Inferior parietal cortex (tissue), 1 donor: ENCODE data around the gene KIF1A.
"Not testable (repeated sequence)": the region's sequence is repeated elsewhere in the genome, so short reads cannot be mapped to it uniquely, and the experiment has no call there.

Experiments
- DNase-seq: peaks from one replicate; pipeline ENCODE4 v3.0.0-alpha.2; 2016; ENCODE audit errors: extremely low spot score

The KIF1A gene

DNA sequence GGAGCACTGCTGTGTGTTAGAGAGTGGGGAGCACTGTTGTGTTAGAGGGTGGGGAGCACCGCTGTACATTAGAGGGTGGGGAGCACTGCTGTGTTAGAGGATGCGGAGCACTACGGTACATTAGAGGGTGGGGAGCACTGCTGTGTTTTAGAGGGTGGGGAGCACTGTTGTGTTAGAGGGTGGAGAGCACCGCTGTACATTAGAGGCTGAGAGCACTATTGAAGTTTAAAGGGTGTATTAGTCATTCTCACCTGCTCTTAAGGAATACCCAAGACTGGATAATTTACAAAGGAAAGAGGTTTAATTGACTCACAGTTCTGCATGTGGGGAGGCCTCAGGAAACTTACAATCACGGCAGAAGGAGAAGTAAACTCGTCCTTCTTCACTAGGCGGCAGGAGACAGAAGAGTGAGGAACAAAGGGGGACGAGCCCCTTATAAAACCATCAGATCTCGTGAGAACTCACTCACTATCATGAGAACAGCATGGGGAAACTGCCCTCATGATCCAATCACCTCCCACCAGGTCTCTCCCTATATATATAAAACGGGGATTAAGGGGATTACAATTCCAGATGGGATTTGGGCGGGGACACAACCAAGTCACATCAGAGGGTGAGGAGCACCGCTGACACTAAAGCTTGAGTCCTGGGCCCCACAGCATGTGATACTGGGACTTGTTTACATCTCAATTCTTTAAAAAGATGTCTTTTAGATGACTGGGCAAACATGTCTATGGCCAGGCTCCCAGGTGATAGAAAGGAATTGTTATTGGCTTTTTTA is 29.1 kb upstream of the KIF1A start:
- DNase-seq = no peak

DNA sequence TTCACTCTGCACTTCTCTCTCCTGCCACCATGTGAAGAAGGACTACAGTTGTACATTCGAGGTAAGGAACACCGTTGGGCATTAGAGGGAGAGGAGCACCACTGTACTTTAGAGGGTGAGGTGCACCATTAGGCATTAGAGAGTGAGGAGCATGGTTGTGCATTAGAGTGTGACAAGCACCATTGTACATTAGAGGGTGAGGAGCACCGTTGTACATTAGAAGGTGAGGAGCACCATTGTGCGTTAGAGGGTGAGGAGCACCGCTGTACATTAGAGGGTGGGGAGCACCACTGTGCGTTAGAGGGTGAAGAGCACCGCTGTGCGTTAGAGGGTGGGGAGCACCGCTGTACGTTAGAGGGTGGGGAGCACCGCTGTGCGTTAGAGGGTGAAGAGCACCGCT is 27.8 kb upstream of the KIF1A start:
- DNase-seq = no peak

DNA sequence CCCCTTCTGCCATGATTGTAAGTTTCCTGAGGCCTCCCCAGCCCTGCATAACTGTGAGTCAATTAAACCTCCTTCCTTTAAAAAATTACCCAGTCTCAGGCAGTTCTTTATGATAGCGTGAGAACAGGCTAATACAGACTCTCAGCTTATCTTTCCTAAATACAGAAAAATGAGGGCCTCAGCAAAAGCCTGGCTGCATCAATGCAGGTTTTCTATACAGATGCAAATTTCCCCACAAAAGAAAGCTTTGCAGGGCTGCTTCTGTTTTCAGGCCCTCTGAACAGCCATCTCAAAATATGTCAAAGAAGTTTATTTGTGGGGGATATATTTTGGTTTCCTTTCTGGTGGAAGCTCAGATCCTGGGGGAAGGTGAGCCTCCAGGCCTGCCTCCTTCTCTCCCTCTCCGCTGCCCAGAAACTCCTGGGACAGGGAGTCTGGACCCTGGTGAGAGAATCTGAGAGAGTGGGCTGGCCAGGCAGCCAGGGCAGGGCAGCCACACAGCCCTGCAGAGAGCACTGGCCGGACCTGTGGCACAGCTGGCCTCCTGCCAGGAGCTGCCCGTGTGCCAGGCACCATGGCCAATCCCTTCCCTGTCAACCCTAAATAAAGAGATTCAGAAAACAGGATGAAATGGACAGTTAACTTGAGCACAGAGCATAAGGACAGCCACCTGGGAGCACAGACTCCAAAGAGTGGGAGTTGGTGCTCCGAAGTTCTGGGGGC is 27.0 kb upstream of the KIF1A start:
- DNase-seq = no peak

DNA sequence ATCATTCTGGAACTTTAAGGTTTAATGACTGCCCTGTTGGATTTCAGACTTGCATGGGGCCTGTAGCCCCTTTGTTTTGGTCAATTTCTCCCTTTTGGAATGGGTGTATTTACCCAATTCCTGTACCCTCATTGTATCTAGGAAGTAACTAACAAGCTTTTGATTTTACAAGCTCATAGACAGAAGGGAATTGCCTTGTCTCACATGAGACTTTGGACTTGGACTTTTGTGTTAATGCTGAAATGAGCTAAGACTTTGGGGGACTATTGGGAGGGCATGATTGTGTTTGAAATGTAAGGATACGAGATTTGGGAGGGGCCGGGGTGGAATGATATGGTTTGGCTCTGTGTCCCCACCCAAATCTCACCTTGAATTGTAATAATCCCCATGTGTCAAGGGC is 26.3 kb upstream of the KIF1A start:
- not testable (repeated sequence) for DNase-seq

DNA sequence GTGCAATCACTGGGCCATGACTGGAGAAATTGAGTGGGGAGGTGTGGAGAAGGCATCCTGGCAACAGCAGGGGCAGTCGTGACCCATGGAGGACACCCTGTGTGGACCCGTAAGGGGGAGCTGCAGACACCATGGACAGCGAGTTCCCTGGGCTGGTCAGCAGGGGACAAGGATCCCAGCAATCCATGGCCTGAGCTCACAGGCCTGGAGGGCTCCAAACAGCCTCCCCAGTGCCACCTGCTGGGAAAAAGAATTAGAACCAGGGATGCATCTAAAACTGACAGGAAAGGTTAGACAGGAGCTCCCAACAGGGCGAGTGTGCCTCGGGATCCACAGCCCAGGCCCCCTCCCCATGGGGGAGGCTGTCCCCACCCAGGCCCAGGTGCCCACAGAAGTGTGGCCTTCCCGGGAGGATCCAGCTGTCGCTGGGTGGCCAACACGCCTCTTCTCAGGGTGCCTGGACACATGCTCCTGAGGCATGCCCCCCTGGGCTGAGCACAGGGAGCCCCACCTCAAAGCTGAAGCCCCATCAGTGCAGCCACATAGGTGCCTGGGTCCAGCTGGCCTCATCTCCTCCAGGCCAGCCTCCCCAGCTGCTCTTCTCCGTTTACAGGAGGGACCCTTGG is 20.5 kb upstream of the KIF1A start:
- DNase-seq = peak; percentile 87

DNA sequence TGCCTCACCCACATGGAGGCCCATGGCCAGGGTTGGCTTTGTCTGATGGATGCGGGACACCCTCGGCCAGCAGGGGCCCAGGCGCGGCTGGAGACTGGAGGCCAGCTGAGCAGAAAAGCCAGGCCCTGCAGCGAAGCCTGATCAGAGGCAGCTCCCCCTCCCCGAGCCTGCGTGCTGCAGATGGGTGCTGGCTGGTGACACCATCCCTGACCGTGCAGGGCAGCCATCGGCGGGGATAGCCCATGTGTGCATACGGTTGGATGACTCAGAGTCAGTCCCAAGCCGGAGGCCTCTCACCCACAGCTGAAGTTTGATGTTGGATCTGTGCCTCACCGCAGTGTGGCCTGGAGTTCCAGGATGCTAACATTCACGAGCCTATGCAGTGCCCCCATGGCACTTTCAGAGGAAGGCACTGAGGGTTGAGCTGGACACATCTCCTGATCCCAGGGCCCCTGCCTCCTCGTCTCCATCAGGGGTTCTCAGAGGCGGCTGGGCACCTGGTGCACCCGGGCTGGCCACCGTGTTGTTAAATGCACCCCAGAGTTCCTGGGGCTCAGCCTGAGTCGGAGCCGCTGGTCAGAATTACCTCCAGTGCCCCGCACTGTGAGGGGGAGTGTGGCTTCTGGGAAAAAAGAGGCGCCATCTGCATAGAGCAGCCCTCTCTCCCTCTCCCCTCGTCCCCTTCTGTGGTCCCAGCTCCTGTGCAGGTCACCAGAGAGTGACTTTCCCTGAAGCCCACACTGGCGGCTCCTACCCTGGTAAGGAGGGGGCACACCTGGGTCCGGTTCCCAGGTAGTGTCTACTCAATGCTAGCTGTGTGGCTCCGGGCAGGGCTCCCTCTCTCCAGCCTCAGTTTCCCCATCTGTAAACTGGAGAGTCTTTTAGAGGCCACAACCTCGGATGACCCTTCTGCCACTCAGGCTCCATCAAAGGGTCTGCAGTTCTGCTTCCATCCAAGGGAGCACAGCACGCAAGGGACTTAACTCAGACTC is 19.4 kb upstream of the KIF1A start:
- DNase-seq = no peak

DNA sequence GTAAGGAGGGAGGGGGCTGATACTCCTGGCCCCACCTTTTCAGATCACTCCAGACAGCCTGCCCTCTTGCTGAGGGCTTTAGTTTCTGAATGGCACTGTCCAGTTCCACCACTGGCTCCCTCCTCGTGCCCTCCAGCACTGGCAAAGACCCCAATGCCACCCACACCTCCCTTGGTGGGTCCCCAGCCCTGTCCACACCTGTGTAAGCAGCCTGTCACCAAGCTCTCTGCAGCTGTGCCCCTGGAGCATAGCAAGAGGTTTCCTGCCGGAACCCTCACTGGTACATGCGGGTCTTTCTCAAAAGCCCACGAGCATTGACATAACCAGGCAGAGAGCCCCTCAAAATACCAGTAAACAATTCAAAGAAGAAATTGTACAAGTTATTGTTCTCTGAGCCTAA is 17.6 kb upstream of the KIF1A start:
- no peak for DNase-seq

DNA sequence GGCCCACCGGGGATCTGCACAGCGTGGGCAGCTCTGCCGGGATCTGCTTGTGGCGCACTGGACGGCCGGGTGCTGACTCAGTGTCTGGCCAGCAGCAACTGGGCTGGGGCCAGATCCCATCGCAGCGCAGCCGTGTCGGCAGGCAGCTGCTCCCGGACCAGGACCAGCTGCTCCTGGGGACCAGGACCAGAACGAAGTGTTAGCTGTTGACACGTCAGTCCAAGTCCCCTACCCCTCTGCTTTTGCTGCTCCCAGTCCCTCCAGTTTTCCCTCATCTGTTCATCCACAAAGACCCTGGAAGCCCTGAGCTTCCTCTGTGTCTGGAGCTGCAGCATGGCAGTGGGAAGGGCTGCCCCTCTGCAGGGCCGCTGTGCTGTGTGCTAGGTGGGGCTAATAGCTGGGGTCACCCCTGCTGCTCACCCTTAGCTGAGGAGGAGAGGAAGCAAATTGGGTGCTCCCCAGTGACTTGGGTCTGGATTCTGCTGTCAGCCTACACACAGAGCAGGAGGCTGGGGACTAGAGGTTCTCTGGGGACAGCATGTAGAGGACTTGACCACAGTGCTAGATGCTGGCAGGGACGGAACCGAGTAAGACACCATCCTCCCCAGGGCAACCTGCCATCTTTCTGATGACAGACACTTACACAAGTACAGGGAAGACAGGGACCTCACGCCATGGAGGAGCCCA is 16.9 kb upstream of the KIF1A start:
- DNase-seq = peak; percentile 16

DNA sequence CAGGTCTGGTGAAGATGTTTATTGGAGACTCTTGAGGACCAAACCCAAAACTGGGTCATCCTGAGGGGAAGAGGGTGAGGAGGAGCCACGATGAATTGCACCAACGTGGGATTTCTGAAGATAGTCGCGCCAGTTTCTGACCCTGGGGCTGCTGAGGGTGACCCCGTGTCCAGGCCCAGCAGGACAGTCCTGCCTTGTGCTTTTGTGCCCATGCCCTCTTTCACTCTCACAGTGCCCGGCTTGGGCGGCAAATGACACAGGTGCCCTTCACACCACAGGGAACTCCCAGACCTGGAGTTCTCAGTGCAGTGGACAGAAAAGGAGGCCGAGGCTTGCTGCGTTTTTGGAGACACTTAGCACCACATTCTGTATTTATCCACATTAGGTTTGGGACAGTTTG is 15.5 kb upstream of the KIF1A start:
- DNase-seq = no peak

DNA sequence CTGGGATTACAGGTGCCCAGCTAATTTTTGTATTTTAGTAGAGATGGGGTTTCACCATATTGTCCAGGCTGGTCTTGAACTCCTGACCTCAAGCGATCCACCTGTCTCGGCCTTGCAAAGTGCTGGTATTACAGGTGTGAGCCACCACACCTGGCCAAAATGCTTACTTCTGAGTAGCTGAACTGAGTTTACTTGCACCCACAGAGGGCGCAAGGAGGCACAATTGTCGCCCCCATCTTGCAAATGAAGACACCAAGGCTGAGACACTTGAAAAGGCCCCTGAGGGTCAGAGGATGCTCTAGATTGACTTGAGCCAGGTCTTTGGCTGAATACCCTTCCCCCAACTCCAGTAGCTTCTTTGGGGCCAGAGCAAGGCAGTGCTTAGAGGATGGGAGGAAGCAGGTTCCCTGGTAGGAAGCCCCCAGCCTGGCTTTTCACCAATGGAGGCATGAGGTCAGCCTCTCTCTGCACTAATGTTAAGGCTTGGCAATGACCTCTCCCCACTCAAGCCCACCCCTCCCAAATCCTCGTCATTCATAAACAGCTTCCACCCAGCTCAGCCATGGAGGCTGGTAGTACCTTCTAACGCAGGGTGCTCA is 14.5 kb upstream of the KIF1A start:
- DNase-seq = no peak

DNA sequence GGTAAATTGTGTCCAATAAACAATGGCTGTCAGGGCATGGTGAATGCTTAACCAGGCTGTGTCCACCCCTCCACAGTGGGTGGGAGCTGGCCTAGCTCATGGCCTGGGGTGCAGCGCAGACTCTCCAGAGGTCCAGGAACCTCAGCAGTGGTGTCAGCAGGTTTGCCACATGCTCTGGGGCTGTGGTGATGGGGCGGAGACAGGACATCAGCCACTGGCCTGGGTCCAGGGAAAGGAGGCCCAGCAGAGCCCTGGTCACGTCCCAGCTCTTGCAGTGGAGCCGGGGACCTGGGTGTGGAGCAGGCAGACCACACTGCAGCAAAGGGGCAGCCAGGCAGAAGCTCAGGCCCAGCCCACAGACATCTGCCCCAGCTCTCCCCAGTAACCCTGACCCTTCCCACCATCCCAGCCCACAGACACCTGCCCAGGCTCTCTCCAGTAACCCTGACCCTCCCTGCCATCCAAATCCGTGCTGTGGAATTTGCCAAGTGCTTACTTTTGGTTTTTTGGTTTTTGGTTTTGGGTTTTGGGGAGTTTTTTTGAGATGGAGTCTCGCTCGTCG is 13.8 kb upstream of the KIF1A start:
- DNase-seq = no peak

DNA sequence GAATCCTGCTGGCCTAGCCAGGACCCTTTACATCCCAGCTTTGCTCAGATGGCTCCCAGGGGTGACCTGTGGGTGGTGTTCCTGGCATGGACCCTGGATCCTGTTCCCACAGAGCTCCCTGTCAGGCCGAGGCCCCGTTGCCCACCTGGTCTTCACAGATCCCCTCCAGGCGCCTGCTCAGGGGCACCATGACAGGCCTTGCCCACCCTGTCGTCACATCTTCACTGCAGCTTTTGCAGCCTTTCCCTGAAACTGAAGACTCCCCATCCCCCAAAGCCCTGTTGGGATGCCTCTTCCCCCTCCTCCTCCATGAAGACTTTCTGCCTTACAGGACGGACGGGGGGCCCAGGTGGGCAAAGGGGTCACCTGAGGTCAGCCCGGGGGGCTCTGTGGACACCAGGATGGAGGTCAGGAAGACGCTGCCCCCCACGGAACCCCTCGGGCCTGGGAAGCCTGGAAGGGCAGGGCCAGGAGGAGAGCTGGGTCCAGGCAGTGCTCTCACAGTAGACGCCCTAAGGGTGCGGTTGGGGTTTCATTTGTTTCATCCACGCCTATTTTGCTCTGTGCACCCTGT is 13.0 kb upstream of the KIF1A start:
- DNase-seq = no peak

DNA sequence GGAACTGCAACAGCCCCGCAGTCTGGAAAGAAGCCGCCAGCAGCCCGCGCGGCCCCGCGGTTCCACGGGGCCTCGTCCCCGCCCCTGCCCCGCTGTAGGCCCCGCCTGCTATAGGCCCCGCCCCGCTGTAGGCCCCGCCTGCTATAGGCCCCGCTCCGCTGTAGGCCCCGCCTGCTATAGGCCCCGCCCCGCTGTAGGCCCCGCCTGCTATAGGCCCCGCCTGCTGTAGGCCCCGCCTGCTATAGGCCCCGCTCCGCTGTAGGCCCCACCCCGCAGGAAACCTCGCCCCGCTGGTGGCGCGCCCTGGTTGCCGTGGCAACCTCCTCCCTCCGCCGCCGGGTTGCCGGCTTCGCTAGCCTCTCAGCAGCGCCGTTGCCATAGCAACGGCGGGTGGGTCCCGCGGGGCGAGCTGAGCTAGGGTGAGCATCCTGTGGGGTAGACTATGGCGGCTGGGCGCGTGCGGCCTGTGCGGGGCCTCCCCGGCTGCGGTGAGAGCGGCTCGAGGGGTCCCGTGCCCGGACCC is 12.2 kb upstream of the KIF1A start:
- DNase-seq = peak; percentile 90

DNA sequence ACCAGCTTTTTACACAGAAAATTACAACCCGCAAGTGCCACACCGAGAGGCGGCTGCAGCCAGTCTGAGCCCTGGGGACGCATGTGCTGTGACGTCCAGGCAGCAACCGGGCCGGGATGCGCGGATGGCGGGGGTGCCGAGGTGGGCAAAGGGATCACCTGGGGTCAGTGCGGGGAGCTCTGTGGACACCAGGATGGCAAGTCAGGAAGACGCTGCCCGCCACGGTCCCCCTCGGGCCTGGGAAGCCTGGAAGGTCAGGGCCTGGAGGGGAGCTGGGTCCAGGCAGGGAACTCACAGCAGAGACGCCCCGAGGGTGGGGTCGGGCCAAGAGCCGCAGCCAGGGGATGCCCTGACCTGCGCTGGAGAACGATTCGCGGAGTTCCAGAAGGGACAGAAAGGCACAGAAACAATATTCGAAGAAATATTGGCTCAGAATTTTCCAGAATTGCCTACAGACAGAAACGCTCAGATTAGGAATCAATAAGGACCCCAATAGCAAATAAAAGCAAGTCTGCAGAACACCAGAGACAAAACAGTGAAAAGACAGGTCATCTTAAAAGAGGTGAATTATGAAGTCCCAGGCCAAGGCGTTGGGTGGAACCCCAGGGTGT is 11.7 kb upstream of the KIF1A start:
- DNase-seq = no peak

DNA sequence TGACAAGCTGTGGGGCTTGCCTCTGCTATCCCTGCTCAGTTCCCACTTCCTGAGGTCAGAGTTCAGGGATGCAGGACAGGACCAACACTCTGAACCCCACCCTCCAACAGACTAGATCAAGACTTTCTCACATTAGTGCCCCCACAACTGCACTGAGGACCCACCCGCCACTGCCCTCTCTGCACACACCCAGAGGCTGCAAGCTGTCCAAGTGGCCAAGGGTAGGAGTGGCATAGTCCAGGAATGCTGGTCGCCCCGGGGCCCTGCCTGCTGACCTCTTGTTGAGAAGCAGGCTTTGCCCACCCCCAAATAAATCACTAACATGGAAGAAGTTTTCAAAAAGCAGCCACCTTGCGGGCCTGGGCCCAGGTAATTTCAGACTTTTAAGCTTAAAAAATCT is 5.5 kb upstream of the KIF1A start:
- no peak for DNase-seq

DNA sequence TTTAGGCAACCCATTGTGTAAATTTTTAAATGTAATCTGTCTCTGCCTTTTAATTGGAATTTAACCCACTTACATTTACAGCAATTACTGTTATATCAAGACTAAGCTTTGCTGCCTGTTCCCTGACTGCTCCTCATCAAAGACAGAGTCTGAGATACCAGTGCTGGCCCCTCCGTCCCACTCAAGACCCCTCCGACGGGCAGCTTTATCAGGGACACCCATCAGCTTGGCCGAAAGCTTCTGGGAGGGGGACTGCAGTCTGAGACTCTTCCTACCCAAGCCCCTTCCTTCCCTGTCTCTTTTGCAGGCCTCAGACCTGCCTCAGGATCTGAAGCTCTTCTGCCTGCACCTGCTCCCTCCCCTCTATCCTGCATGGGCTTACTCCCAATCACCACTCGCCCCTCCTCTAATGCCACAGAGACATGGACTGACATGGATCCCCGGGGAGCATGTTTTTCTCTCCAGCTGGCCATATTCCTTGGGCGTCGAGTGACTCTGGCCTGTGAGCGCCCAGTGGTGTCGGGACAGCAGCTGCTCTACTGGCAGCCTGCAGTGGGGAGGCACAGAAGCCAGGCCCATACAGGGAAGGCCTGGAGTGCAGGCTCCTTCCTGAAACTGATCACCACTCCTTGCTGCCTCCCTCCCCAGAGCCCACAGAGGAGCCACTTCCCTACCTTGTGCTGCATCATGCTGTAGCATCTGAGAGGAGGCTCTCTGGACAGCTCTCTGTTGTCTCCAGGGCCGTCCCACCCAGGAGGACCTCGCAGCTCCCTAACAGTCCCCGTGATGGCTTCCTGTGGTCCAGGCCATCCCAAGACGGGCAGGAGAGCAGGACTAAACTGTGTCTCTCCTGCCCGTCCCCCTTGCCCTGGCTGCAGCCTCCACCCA is 3.7 kb upstream of the KIF1A start:
- no peak for DNase-seq

DNA sequence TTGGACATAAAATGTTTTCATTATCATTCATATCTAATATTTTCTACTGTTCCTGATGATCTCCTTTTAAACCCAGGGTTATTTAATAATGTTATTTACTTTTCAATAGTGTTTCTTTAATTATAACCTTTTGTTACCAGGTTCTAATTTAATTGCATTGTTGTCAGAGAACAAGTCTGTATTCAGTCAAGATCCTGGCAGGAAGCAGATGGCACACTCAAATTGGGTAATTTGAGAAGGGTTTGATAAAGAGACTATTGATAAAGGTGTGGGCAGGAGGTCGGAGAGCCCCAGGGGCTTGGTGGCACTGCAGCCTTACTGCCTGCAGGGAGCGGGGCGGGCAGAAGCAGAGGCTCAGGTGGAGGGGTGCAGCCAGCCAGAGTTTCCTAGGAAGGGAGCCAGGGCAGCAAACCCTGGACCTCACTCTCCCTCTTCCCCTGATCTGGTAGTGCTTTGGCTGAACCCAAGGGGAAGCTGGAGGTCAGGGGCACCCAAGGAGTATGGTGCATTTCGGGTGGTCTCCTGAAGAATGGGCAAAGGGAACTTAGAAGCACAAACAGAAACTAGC is 2.3 kb upstream of the KIF1A start:
- no peak for DNase-seq

DNA sequence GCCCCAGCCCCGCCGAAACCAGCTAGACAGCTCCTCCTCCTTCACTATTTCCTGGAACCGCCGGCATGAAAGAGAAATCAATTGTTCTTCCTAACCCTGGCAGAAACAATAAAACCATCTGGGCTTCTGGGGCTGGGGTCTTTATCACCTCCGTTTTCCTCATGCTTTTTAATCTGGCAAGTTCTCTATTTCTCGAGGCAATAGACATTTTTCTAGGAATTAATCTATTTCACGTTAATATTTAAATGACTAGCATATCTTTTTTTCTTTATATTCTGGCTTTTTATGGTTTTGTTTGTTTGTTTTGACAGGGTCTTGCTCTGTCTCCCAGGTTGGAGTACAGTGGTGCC is 1.4 kb upstream of the KIF1A start:
- no peak for DNase-seq
